Activated CD4-positive, alpha-beta T cell treated with anti-CD3 and anti-CD28 coated beads, Interleukin-2, amount 10 ng/mL, durations not matched to agents 7 days and 5 days (primary cell): Measurements from ENCODE around the gene KLHL14. TPM values are rescaled to one million over a fixed set of nuclear protein-coding genes. Genes with fewer than 3 reads are reported as not detected.
"Not testable (repeated sequence)": the region's sequence is repeated elsewhere in the genome, so short reads cannot be mapped to it uniquely, and the experiment has no call there.

ENCODE experiments used
- CTCF ChIA-PET: fragments of 350-600 bp; sonication (Branson Sonifier 250); formaldehyde crosslinking; loops from one replicate; lab custom pipeline; 2021; ENCODE audit warnings: antibody characterized with exemption; lab: Charles Lee
- POLR2A ChIA-PET: fragments of 350-600 bp; sonication (Branson Sonifier 250); formaldehyde crosslinking; loops from one replicate; lab custom pipeline; 2021; ENCODE audit warnings: antibody characterized with exemption; lab: Charles Lee
- DNase-seq: peaks from one replicate; pipeline ENCODE4 v3.0.0-alpha.2; 2020
- H3K27ac Mint-ChIP-seq: one replicate; pipeline ENCODE4 v1.8.0; 2021; ENCODE audit warnings: mild to moderate bottlenecking, moderate library complexity, mixed read lengths
- H3K27me3 Mint-ChIP-seq: one replicate; pipeline ENCODE4 v1.8.0; 2021; ENCODE audit warnings: mixed read lengths
- H3K36me3 Mint-ChIP-seq: one replicate; pipeline ENCODE4 v1.8.0; 2021; ENCODE audit warnings: low read depth, mixed read lengths
- H3K4me1 Mint-ChIP-seq: one replicate; pipeline ENCODE4 v1.8.0; 2021; ENCODE audit warnings: mixed read lengths
- H3K4me3 Mint-ChIP-seq: one replicate; pipeline ENCODE4 v1.8.0; 2021; ENCODE audit warnings: mild to moderate bottlenecking, moderate library complexity, mixed read lengths
- H3K9me3 Mint-ChIP-seq: one replicate; pipeline ENCODE4 v1.8.0; 2021; ENCODE audit warnings: mixed read lengths
- total RNA-seq, 2 experiments: library from RNA; stranded (reverse); gene quantifications; one replicate each; pipeline ENCODE4 v1.2.3, GENCODE V29; 2021

Gene KLHL14
- total RNA-seq = not detected

DNA sequence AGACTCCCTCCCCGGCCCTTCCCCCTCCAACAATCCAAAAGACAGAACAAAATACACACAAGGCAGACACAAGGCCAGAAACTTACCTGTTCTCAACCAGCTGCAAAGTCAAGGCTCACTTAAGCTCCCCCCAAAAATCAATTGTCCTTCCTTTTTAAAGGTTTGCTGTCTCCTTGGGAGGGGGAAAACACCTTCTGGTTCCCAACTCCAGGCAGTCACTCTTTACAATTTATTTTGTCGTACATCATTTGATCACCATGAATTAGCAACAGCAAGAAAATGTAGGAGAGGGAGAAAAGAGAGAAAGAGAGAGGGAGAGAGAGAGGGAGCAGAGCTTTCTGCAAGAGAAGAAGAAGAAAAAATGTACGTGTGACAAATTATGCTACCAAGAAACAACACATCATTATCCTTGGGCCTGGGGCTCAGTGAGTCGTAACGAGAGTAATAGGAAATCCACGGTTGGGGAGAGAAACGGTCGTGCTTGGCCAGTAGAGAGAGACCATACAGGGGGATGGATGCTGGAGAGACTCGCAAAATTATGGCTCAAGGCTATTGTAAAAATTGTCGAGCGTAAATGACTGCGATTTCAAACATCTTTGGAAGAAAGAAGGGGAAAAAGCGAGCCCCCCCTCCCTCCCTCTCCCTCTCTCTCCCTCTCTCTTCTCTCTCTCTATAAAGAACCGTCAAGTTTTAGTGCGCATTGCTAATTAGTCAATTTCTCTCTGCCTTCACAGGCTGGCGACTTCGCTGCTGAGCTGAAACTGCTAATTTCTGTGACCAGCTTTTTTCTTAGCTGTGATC lies at the start of gene KLHL14:
Gene KLHL14, minus strand, starts transcription at position 443 of the 801 bp plus-strand sequence. CDS start 2,432 bp downstream, outside the sequence.
- ChIA-PET CTCF (no interaction called here), POLR2A (interaction anchor here (0.5 kb wide), 1 partner anchor 15 kb away, joined by 4 read pairs; no protein-coding TSS in a partner anchor)
- no peak within 1 kb of the TSS for H3K27ac Mint-ChIP-seq
- no peak for DNase-seq
- peaks cover 50% of the 10 kb centered on the region for H3K27me3 Mint-ChIP-seq
- H3K9me3 Mint-ChIP-seq = no peaks in the 10 kb centered on the region
- no peaks in the 10 kb centered on the region for H3K36me3 Mint-ChIP-seq
- no peak within 1 kb of the TSS for H3K4me3 Mint-ChIP-seq
- H3K4me1 Mint-ChIP-seq = no peaks in the 10 kb centered on the region

GRCh38 chr18:32822197-32822596 lies 49.4 kb upstream of the KLHL14 start:
- H3K36me3 Mint-ChIP-seq = no peaks in the 10 kb centered on the region
- H3K4me3 Mint-ChIP-seq = no peak overlapping the region
- ChIA-PET CTCF (no interaction called here), POLR2A (no interaction called here)
- no peak for DNase-seq
- H3K4me1 Mint-ChIP-seq = no peaks in the 10 kb centered on the region
- no peak overlapping the region for H3K27ac Mint-ChIP-seq
- H3K9me3 Mint-ChIP-seq = no peaks in the 10 kb centered on the region
- H3K27me3 Mint-ChIP-seq = no peaks in the 10 kb centered on the region

DNA sequence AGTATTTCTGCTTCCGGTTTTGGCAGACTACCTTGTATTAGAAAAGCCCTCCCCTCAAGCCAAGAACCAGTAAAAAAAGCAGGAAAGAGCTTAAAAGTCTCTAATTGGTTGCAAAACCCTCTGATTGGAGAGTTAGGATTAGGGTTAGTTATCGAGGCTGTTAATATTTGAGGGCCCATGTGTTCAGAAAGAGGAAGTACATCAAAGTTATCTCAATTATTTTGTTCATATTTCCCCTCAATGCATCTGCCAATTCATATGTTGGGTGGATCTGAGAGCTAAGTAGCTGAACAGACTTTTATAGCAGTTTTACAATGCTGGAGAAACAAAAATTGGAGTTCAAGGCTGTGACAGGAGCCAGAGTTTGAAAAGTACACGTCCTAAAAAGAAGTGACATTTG lies 43.1 kb upstream of the KLHL14 start:
- ChIA-PET POLR2A (no interaction called here), CTCF (no interaction called here)
- H3K4me1 Mint-ChIP-seq = no peaks in the 10 kb centered on the region
- H3K27ac Mint-ChIP-seq = no peak overlapping the region
- no peak for DNase-seq
- no peak overlapping the region for H3K4me3 Mint-ChIP-seq
- no peaks in the 10 kb centered on the region for H3K36me3 Mint-ChIP-seq
- H3K27me3 Mint-ChIP-seq = no peaks in the 10 kb centered on the region
- H3K9me3 Mint-ChIP-seq = no peaks in the 10 kb centered on the region

DNA sequence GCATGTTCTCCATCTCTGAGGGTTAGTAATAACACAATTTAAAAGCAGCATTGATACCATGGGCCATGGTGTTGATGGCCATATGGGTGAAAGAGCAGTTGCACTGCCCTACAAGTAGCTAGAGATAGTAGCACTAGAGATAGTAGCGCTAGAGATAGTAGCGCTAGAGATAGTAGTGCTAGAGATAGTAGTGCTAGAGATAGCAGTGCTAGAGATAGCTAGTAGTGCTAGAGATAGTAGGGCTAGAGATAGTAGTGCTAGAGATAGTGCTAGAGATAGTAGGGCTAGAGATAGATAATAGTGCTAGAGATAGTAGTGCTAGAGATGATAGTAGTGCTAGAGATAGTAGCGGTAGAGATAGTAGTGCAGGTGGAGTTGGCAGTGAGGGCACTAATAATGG lies 39.5 kb upstream of the KLHL14 start:
- H3K27ac Mint-ChIP-seq = no peak overlapping the region
- no peaks in the 10 kb centered on the region for H3K27me3 Mint-ChIP-seq
- H3K4me1 Mint-ChIP-seq = no peaks in the 10 kb centered on the region
- no peak for DNase-seq
- ChIA-PET POLR2A (no interaction called here), CTCF (no interaction called here)
- no peaks in the 10 kb centered on the region for H3K9me3 Mint-ChIP-seq
- no peak overlapping the region for H3K4me3 Mint-ChIP-seq
- no peaks in the 10 kb centered on the region for H3K36me3 Mint-ChIP-seq

GRCh38 chr18:32810314-32810713 lies 37.5 kb upstream of the KLHL14 start:
- no peaks in the 10 kb centered on the region for H3K9me3 Mint-ChIP-seq
- ChIA-PET POLR2A (no interaction called here), CTCF (no interaction called here)
- no peaks in the 10 kb centered on the region for H3K27me3 Mint-ChIP-seq
- no peaks in the 10 kb centered on the region for H3K4me1 Mint-ChIP-seq
- no peaks in the 10 kb centered on the region for H3K36me3 Mint-ChIP-seq
- no peak overlapping the region for H3K27ac Mint-ChIP-seq
- no peak for DNase-seq
- no peak overlapping the region for H3K4me3 Mint-ChIP-seq

DNA sequence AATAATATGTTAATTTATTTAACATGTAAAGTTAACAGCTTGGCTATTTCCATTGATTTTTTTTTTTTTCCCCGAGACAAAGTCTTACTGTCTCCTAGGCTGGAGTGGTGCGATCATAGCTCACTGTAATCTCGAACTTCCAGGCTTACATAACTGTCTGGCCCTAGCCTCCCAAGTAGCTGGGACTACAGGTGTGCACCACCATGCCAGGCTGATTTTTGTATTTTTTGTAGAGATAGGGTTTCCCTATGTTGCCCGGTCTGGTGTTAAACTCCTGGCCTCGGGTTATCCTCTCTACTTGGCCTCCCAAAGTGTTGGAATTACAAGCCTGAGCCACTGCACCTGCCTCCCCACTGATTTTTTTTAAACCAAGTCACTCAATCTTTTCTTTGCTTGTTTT lies 32.5 kb upstream of the KLHL14 start:
- no peaks in the 10 kb centered on the region for H3K9me3 Mint-ChIP-seq
- no peak for DNase-seq
- no peak overlapping the region for H3K4me3 Mint-ChIP-seq
- H3K27ac Mint-ChIP-seq = no peak overlapping the region
- CTCF ChIA-PET = no interaction called here
- POLR2A ChIA-PET = no interaction called here
- no peaks in the 10 kb centered on the region for H3K27me3 Mint-ChIP-seq
- no peaks in the 10 kb centered on the region for H3K36me3 Mint-ChIP-seq
- no peaks in the 10 kb centered on the region for H3K4me1 Mint-ChIP-seq

DNA sequence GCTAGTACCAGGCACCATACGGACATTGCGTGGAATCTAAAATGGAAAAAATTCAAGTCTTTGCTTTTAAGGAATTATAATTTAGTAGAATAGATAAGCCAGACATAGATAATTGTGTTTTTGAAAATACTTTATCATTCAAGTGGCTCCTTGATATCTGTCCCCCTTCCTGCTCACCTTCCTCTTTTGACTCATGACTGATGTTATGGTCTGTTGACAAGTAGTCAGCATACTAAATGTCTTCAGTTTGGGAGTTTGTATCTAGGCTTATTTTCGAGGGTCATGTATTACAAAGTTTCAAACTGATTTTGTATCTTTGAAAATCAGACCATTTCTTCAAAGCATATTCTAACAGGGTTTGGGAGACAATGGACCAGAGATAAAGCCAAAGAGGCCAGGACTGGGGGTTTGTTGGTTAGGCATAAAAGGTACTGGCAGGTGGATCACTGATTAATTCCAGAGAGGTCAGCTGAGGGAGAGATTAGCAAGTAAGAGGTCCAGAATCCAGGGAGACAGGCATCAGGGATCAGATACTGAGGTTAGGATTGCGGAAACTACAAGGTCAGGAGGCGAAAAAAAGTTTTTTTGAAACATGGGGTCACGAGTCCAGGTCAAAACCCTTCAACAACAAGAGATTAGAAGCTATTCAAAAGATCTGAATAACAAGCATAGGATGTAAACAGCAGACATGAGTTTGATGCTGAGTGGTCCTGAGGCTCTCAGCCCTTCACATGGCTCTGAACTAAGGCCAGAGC lies 31.5 kb upstream of the KLHL14 start:
- no peaks in the 10 kb centered on the region for H3K4me1 Mint-ChIP-seq
- ChIA-PET CTCF (no interaction called here), POLR2A (no interaction called here)

DNA sequence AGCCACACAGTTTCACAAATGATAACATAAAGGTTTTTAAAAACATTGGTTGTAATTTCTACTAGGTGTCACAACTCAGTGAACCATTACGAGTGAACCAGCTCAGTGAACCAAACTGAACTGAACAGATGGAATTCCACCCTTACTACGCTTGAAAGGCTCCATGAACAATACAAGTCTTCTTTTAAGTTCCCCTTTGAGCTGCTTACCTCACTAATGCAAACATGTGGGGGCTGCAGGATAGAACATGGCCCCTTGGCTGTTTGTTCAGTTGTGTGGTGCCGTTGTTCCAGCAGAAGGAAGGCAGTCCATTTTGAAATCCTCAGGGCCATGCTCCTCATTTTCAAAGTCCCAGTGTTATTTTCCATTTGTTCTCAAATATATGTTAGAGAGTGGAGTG lies 30.7 kb upstream of the KLHL14 start:
- no peak for DNase-seq
- POLR2A ChIA-PET = no interaction called here
- Mint-ChIP-seq H3K36me3 (no peaks in the 10 kb centered on the region), H3K27ac (no peak overlapping the region), H3K4me3 (no peak overlapping the region), H3K4me1 (no peaks in the 10 kb centered on the region), H3K9me3 (no peaks in the 10 kb centered on the region), H3K27me3 (no peaks in the 10 kb centered on the region)
- CTCF ChIA-PET = no interaction called here

More for the DNA sequence above, 31.5 kb upstream of the KLHL14 start:
- no peaks in the 10 kb centered on the region for H3K27me3 Mint-ChIP-seq
- no peak for DNase-seq
- H3K36me3 Mint-ChIP-seq = no peaks in the 10 kb centered on the region
- no peaks in the 10 kb centered on the region for H3K9me3 Mint-ChIP-seq
- H3K4me3 Mint-ChIP-seq = no peak overlapping the region
- no peak overlapping the region for H3K27ac Mint-ChIP-seq

GRCh38 chr18:32802591-32803451 lies 30.0 kb upstream of the KLHL14 start:
- no peak overlapping the region for H3K4me3 Mint-ChIP-seq
- peaks cover 2% of the 10 kb centered on the region for H3K9me3 Mint-ChIP-seq
- DNase-seq = no peak
- CTCF ChIA-PET = no interaction called here
- H3K36me3 Mint-ChIP-seq = no peaks in the 10 kb centered on the region
- no peaks in the 10 kb centered on the region for H3K27me3 Mint-ChIP-seq
- no peak overlapping the region for H3K27ac Mint-ChIP-seq
- POLR2A ChIA-PET = no interaction called here
- H3K4me1 Mint-ChIP-seq = no peaks in the 10 kb centered on the region

GRCh38 chr18:32801228-32801627 lies 28.4 kb upstream of the KLHL14 start:
- no peak for DNase-seq
- H3K9me3 Mint-ChIP-seq = peaks cover 2% of the 10 kb centered on the region
- ChIA-PET POLR2A (no interaction called here), CTCF (no interaction called here)
- no peaks in the 10 kb centered on the region for H3K27me3 Mint-ChIP-seq
- H3K4me3 Mint-ChIP-seq = no peak overlapping the region
- H3K4me1 Mint-ChIP-seq = no peaks in the 10 kb centered on the region
- no peak overlapping the region for H3K27ac Mint-ChIP-seq
- no peaks in the 10 kb centered on the region for H3K36me3 Mint-ChIP-seq

DNA sequence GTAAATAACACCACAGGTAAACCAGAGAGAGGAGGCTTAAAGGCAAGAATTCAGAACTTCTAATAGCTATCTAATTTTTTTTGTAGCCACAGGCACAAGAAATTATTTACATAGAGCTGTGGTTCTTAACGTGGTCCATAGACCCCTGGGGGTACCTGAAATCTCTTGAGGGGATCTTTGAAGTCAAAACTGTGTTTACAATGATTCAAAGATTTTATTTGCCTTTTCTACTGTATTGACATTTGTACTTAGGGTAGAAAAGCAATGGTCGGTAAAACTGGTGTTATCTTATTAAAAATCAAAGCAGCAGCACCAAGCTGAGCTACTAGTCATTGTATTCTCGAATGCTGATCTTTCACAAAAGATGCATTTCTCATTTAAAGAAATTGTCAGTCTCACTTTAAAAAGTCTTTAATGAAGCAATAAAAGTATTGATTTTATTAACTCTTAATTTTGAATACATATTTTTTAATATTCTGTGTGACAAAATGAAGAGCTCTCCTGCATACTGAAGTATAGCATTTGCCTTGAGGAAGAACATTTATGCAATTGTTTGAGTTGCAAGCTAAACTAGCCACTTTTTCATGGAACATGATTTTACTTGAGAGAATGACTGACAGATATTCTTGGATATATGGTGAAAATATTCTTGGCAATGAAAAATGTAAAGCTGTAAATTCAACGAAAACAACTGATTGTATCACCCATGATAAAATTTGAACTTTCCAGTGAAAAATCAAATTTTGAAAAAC lies 25.6 kb upstream of the KLHL14 start:
- Mint-ChIP-seq H3K9me3 (peaks cover 2% of the 10 kb centered on the region), H3K4me3 (no peak overlapping the region), H3K36me3 (no peaks in the 10 kb centered on the region), H3K4me1 (no peaks in the 10 kb centered on the region), H3K27me3 (no peaks in the 10 kb centered on the region), H3K27ac (no peak overlapping the region)
- CTCF ChIA-PET = interaction anchor here (0.6 kb wide), 1 partner anchor 113 kb away, joined by 3 read pairs; no protein-coding TSS in a partner anchor
- POLR2A ChIA-PET = no interaction called here
- no peak for DNase-seq

DNA sequence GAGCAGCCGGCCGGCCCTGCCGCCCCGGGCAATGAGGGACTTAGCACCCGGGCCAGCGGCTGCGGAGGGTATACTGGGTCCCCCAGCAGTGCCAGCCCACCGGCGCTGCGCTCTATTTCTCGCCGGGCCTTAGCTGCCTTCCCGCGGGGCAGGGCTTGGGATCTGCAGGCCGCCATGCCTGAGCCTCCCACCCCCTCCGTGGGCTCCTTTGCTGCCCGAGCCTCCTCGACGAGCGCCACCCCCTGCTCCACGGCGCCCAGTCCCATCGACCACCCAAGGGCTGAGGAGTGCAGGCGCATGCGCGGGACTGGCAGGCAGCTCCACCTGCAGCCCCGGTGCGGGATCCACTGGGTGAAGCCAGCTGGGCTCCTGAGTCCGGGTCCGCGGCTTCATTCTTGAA lies 21.8 kb upstream of the KLHL14 start:
- H3K27me3 Mint-ChIP-seq, DNase-seq, H3K27ac Mint-ChIP-seq, H3K36me3 Mint-ChIP-seq, H3K4me3 Mint-ChIP-seq, CTCF ChIA-PET, H3K9me3 Mint-ChIP-seq, POLR2A ChIA-PET, H3K4me1 Mint-ChIP-seq: not testable (repeated sequence)
